Astrocyte (in vitro differentiated cells and primary cell): ENCODE data around the gene ZNF30. TPM values are rescaled to one million over a fixed set of nuclear protein-coding genes. Genes with fewer than 3 reads are reported as not detected.

Experiments used
- DNase-seq: peaks from one replicate; pipeline ENCODE4 v3.0.0-alpha.2; 2010; ENCODE audit warnings: low read depth
- FAIRE-seq: peaks from 2 replicates; lab custom pipeline; 2011; peaks lifted over from hg19 to GRCh38; lab: Jason Lieb, UNC
- H2AFZ ChIP-seq: 2 replicates; pipeline ENCODE4 v1.6.0; 2012; ENCODE audit warnings: low read depth, low read length, inconsistent platforms
- H3K27ac ChIP-seq: 2 replicates; pipeline ENCODE4 v1.5.1; 2011; ENCODE audit warnings: low read depth, low read length, inconsistent platforms
- H3K27me3 ChIP-seq: 2 replicates; pipeline ENCODE4 v1.6.0; 2011; ENCODE audit warnings: low read length, inconsistent platforms; ENCODE audit not compliant: insufficient read depth
- H3K36me3 ChIP-seq: 2 replicates; pipeline ENCODE4 v1.5.1; 2011; ENCODE audit warnings: low read length, inconsistent platforms; ENCODE audit not compliant: insufficient read depth
- H3K4me1 ChIP-seq: 2 replicates; pipeline ENCODE4 v1.5.1; 2011; ENCODE audit warnings: low read length, inconsistent platforms; ENCODE audit not compliant: insufficient read depth
- H3K4me2 ChIP-seq: 2 replicates; pipeline ENCODE4 v1.6.0; 2012; ENCODE audit warnings: low read length, inconsistent platforms
- H3K4me3 ChIP-seq: 2 replicates; pipeline ENCODE4 v1.5.1; 2011; ENCODE audit warnings: low read depth, mild to moderate bottlenecking, low read length, inconsistent platforms; ENCODE audit not compliant: insufficient read depth
- H3K79me2 ChIP-seq: 2 replicates; pipeline ENCODE4 v1.6.0; 2012; ENCODE audit warnings: mild to moderate bottlenecking, low read length, inconsistent platforms; ENCODE audit not compliant: insufficient read depth
- H3K9ac ChIP-seq: 2 replicates; pipeline ENCODE4 v1.6.0; 2012; ENCODE audit warnings: mild to moderate bottlenecking, low read length, inconsistent platforms
- H3K9me3 ChIP-seq: 2 replicates; pipeline ENCODE4 v1.5.1; 2012; ENCODE audit warnings: low read depth, mild to moderate bottlenecking, low read length, inconsistent platforms; ENCODE audit not compliant: insufficient read depth
- H4K20me1 ChIP-seq: 2 replicates; pipeline ENCODE4 v1.6.0; 2012; ENCODE audit warnings: low read length, inconsistent platforms; ENCODE audit not compliant: insufficient read depth
- H3K27ac Mint-ChIP-seq: one replicate; pipeline ENCODE4 v1.8.0; 2021; ENCODE audit warnings: mild to moderate bottlenecking, mixed read lengths; ENCODE audit not compliant: unreplicated experiment
- H3K27me3 Mint-ChIP-seq: one replicate; pipeline ENCODE4 v1.8.0; 2021; ENCODE audit warnings: low read depth, mixed read lengths; ENCODE audit not compliant: unreplicated experiment
- H3K36me3 Mint-ChIP-seq: one replicate; pipeline ENCODE4 v1.8.0; 2021; ENCODE audit warnings: low read depth, mixed read lengths; ENCODE audit not compliant: unreplicated experiment
- H3K4me1 Mint-ChIP-seq: one replicate; pipeline ENCODE4 v1.8.0; 2021; ENCODE audit warnings: low read depth, mixed read lengths; ENCODE audit not compliant: unreplicated experiment
- H3K4me3 Mint-ChIP-seq: one replicate; pipeline ENCODE4 v1.8.0; 2021; ENCODE audit warnings: mild to moderate bottlenecking, moderate library complexity, mixed read lengths; ENCODE audit not compliant: unreplicated experiment
- H3K9me3 Mint-ChIP-seq: one replicate; pipeline ENCODE4 v1.8.0; 2021; ENCODE audit warnings: mild to moderate bottlenecking, mixed read lengths; ENCODE audit not compliant: unreplicated experiment
- EZH2 ChIP-seq: IDR thresholded peaks from 2 replicates; pipeline ENCODE4 v1.6.1; 2012; ENCODE audit warnings: mild to moderate bottlenecking, low read length, inconsistent platforms; ENCODE audit not compliant: insufficient read depth
- total RNA-seq: library from RNA; stranded (reverse); gene quantifications from 2 replicates; pipeline ENCODE4 v1.2.1, GENCODE V29; 2021
- TF ChIP-seq, protein P1 (sequence below): IDR thresholded peaks from 2 replicates; pipeline ENCODE4 v1.5.1; 2011; ENCODE audit warnings: low read depth, mild to moderate bottlenecking, inconsistent platforms, low read length, moderate library complexity; ENCODE audit not compliant: insufficient read depth

The ZNF30 gene
- total RNA-seq, 1 donor from 2014 or later = 4.0 TPM

- Mint-ChIP-seq H3K36me3 (peaks cover 54% of the 10 kb centered on the region), H3K27me3 (no peaks in the 10 kb centered on the region), H3K4me1 (peaks cover 24% of the 10 kb centered on the region), H3K27ac (no peak overlapping the region), H3K4me3 (peak overlapping the region; percentile 54), H3K9me3 (peaks cover 48% of the 10 kb centered on the region)
- peak; percentile 93 for DNase-seq
- Histone ChIP-seq H3K27me3 (no peaks in the 10 kb centered on the region), H3K9ac (no peak overlapping the region), H3K4me1 (peaks cover 31% of the 10 kb centered on the region), H3K4me2 (peak overlapping the region; percentile 87), H3K79me2 (peaks cover 21% of the 10 kb centered on the region), H4K20me1 (peaks cover 16% of the 10 kb centered on the region), H2AFZ (no peak overlapping the region), H3K9me3 (peaks cover 38% of the 10 kb centered on the region), H3K27ac (peak overlapping the region; percentile 45), H3K4me3 (peak overlapping the region; percentile 14), H3K36me3 (peaks cover 26% of the 10 kb centered on the region)
- FAIRE-seq = peak; percentile 62
- TF ChIP-seq, protein P1, sequence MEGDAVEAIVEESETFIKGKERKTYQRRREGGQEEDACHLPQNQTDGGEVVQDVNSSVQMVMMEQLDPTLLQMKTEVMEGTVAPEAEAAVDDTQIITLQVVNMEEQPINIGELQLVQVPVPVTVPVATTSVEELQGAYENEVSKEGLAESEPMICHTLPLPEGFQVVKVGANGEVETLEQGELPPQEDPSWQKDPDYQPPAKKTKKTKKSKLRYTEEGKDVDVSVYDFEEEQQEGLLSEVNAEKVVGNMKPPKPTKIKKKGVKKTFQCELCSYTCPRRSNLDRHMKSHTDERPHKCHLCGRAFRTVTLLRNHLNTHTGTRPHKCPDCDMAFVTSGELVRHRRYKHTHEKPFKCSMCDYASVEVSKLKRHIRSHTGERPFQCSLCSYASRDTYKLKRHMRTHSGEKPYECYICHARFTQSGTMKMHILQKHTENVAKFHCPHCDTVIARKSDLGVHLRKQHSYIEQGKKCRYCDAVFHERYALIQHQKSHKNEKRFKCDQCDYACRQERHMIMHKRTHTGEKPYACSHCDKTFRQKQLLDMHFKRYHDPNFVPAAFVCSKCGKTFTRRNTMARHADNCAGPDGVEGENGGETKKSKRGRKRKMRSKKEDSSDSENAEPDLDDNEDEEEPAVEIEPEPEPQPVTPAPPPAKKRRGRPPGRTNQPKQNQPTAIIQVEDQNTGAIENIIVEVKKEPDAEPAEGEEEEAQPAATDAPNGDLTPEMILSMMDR = no peak
- no peak for TF ChIP-seq EZH2
Measured at GRCh38 chr19:34960103-34960805, 33.6 kb downstream of the ZNF30 start.

GRCh38 chr19:34960940-34961679 lies 34.4 kb downstream of the ZNF30 start:
- H3K36me3 Mint-ChIP-seq = peaks cover 46% of the 10 kb centered on the region
- FAIRE-seq (no peak), DNase-seq (no peak)
- Histone ChIP-seq H3K9ac (no peak overlapping the region), H3K4me1 (peaks cover 31% of the 10 kb centered on the region), H3K4me2 (peak overlapping the region; percentile 87), H3K27me3 (no peaks in the 10 kb centered on the region), H3K9me3 (peaks cover 38% of the 10 kb centered on the region), H3K27ac (peak overlapping the region; percentile 16), H2AFZ (no peak overlapping the region), H3K79me2 (peaks cover 21% of the 10 kb centered on the region), H3K4me3 (peak overlapping the region; percentile 14), H3K36me3 (peaks cover 26% of the 10 kb centered on the region), H4K20me1 (peaks cover 16% of the 10 kb centered on the region)
- H3K4me1 Mint-ChIP-seq = peaks cover 24% of the 10 kb centered on the region
- no peak overlapping the region for H3K27ac Mint-ChIP-seq
- no peak overlapping the region for H3K4me3 Mint-ChIP-seq
- H3K27me3 Mint-ChIP-seq = no peaks in the 10 kb centered on the region
- TF ChIP-seq, protein P1 = no peak
- TF ChIP-seq EZH2 = no peak
- H3K9me3 Mint-ChIP-seq = peaks cover 43% of the 10 kb centered on the region
